PC-3 (cell line): ENCODE results near the gene DIP2B. TPM values are rescaled to one million over a fixed set of nuclear protein-coding genes. Genes with fewer than 3 reads are reported as not detected.

Experiments
- ATAC-seq: fragments of 200-7000 bp; cut with Tn5 transposase; 2 replicates; pipeline ENCODE4 v1.9.1; 2020; ENCODE audit warnings: mild to moderate bottlenecking, moderate library complexity
- BruUV-seq: library from RNA; stranded (reverse); fragments of 400-500 nt; replicated peaks from 2 replicates; lab custom pipeline; 2021; lab: Mats Ljungman, UMichigan
- CTCF ChIA-PET: fragments of 300-600 bp; sonication (Branson Sonifier 250); formaldehyde crosslinking; loops from one replicate; lab custom pipeline; 2022; ENCODE audit warnings: antibody characterized with exemption; lab: Charles Lee
- POLR2A ChIA-PET: fragments of 300-600 bp; sonication (Branson Sonifier 250); formaldehyde crosslinking; loops from one replicate; lab custom pipeline; 2022; ENCODE audit warnings: antibody characterized with exemption; ENCODE audit not compliant: unreplicated experiment; lab: Charles Lee
- DNase-seq: peaks from one replicate; pipeline ENCODE4 v3.0.0-alpha.2; 2015
- H2AFZ ChIP-seq: fragments of 300-600 bp; sonication (generic); 2 replicates; pipeline ENCODE4 v1.6.0; 2016; ENCODE audit warnings: antibody characterized with exemption, low read length
- H3F3A ChIP-seq: fragments of 300-600 bp; sonication (generic); one replicate; pipeline ENCODE4 v1.6.0; 2017; ENCODE audit warnings: antibody characterized with exemption, low read length, control low read depth, mild to moderate bottlenecking; ENCODE audit not compliant: unreplicated experiment
- H3K27ac ChIP-seq: fragments of 300-600 bp; sonication (generic); 2 replicates; pipeline ENCODE4 v1.5.1; 2016; ENCODE audit warnings: mild to moderate bottlenecking, low read length
- H3K27me3 ChIP-seq: fragments of 300-600 bp; sonication (generic); 2 replicates; pipeline ENCODE4 v1.6.1; 2016; ENCODE audit warnings: low read length, mixed read lengths
- H3K36me3 ChIP-seq: fragments of 300-600 bp; sonication (generic); 2 replicates; pipeline ENCODE4 v1.6.1; 2016; ENCODE audit warnings: low read depth, mixed run types, low read length, mixed read lengths
- H3K4me1 ChIP-seq: fragments of 300-600 bp; sonication (generic); 2 replicates; pipeline ENCODE4 v1.5.1; 2016; ENCODE audit warnings: low read length; ENCODE audit not compliant: insufficient read depth
- H3K4me2 ChIP-seq: fragments of 300-600 bp; sonication (generic); 2 replicates; pipeline ENCODE4 v1.6.0; 2016; ENCODE audit warnings: low read length
- H3K4me3 ChIP-seq: fragments of 300-600 bp; sonication (generic); 2 replicates; pipeline ENCODE4 v1.5.1; 2016; ENCODE audit warnings: mild to moderate bottlenecking, low read length, mixed read lengths
- H3K79me2 ChIP-seq: fragments of 300-600 bp; sonication (generic); 2 replicates; pipeline ENCODE4 v1.6.1; 2017; ENCODE audit warnings: low read length, mixed read lengths
- H3K9ac ChIP-seq: fragments of 300-600 bp; sonication (generic); 2 replicates; pipeline ENCODE4 v1.6.0; 2016; ENCODE audit warnings: mild to moderate bottlenecking, low read length
- H3K9me2 ChIP-seq: fragments of 300-600 bp; sonication (generic); replicated peaks from 2 replicates; pipeline ENCODE4 v1.6.1; 2016; ENCODE audit warnings: mixed run types, low read length, mixed read lengths
- H3K9me3 ChIP-seq: fragments of 300-600 bp; sonication (generic); 2 replicates; pipeline ENCODE4 v1.6.1; 2016; ENCODE audit warnings: low read length, mixed read lengths
- H4K20me1 ChIP-seq: fragments of 300-600 bp; sonication (generic); 2 replicates; pipeline ENCODE4 v1.6.1; 2016; ENCODE audit warnings: low read length, mixed read lengths
- EZH2 ChIP-seq: fragments of 300-600 bp; sonication (generic); IDR thresholded peaks from one replicate; pipeline ENCODE4 v1.6.1; 2017; ENCODE audit warnings: antibody characterized with exemption, mild to moderate bottlenecking, low read length; ENCODE audit not compliant: unreplicated experiment
- EZH2phosphoT487 ChIP-seq: fragments of 300-600 bp; sonication (generic); IDR thresholded peaks from 2 replicates; pipeline ENCODE4 v1.6.1; 2018; ENCODE audit warnings: mild to moderate bottlenecking, antibody characterized with exemption, low read length, borderline replicate concordance
- intact Hi-C: fragments of 100-400 bp; cut with micrococcal nuclease; formaldehyde crosslinking; loops from 2 replicates; pipeline ENCODE4 v1.9.0; 2023
- total RNA-seq: library from RNA; depleted of rRNA; stranded (reverse); fragments of >200 nt; gene quantifications from 2 replicates; pipeline ENCODE4 v1.2.3, GENCODE V29; 2014
- TF ChIP-seq, protein P1 (sequence below): fragments of 300-600 bp; sonication (generic); conservative IDR thresholded peaks from 2 replicates; pipeline ENCODE4 v1.5.1; 2017; ENCODE audit warnings: antibody characterized with exemption, low read depth, mild to moderate bottlenecking, low read length

DIP2B gene
- total RNA-seq, 1 experiment from 2014 or later = 36.3 TPM

DNA sequence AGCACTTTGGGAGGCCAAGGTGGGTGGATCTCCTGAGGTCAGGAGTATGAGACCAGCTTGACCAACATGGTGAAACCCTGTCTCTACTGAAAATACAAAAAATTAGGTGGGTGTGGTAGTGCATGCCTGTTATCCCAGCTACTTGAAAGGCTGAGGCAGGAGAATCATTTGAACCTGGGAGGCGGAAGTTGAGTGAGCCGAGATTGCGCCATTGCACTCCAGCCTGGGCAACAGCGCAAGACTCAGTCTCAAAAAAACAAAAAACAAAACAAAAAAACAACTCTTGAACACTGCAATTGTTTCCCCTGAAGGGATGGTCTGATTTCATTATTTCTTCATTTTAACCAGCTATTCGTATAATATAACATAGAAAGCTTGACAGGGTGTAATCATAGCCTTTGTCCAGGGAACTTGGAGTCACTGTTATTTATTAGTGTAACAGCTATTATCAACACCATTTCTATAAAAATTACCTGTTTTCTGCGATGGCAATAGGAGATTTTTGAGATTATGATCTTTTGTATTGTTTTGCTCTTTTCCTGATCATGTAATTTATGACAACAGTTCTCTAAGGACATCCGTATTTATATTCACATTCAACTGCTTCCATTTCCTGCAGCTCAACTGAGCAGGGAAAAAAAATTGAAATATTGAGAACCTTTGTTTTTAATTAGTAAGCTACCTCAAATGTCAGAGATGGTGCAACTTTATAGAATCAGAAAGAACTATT, 94.7 kb downstream of the DIP2B start:
- ATAC-seq (no peak), DNase-seq (no peak)
- BruUV-seq = no TSS peak
- H3K9me2 ChIP-seq = no peaks in the 10 kb centered on the region
- no peak overlapping the region for H3K27ac ChIP-seq
- H3K4me2 ChIP-seq = no peak overlapping the region
- peaks cover 63% of the 10 kb centered on the region for H3K79me2 ChIP-seq
- TF ChIP-seq EZH2 (no peak), EZH2phosphoT487 (no peak)
- TF ChIP-seq, protein P1, sequence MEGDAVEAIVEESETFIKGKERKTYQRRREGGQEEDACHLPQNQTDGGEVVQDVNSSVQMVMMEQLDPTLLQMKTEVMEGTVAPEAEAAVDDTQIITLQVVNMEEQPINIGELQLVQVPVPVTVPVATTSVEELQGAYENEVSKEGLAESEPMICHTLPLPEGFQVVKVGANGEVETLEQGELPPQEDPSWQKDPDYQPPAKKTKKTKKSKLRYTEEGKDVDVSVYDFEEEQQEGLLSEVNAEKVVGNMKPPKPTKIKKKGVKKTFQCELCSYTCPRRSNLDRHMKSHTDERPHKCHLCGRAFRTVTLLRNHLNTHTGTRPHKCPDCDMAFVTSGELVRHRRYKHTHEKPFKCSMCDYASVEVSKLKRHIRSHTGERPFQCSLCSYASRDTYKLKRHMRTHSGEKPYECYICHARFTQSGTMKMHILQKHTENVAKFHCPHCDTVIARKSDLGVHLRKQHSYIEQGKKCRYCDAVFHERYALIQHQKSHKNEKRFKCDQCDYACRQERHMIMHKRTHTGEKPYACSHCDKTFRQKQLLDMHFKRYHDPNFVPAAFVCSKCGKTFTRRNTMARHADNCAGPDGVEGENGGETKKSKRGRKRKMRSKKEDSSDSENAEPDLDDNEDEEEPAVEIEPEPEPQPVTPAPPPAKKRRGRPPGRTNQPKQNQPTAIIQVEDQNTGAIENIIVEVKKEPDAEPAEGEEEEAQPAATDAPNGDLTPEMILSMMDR = no peak
- no peak overlapping the region for H3K4me3 ChIP-seq
- H3K9me3 ChIP-seq = no peaks in the 10 kb centered on the region
- H3K36me3 ChIP-seq = no peaks in the 10 kb centered on the region; the same call in 1 of the 2 replicates
- H3F3A ChIP-seq = peaks cover 8% of the 10 kb centered on the region
- no peaks in the 10 kb centered on the region for H3K27me3 ChIP-seq
- H3K9ac ChIP-seq = no peak overlapping the region
- no peak overlapping the region for H2AFZ ChIP-seq
- ChIA-PET POLR2A (interaction anchor here (0.7 kb wide), 2 partner anchors 61 to 91 kb away, joined by 6 to 11 read pairs; no protein-coding TSS in a partner anchor), CTCF (interaction anchor here (0.6 kb wide), 1 partner anchor 12 kb away, joined by 4 read pairs; no protein-coding TSS in a partner anchor)
- H4K20me1 ChIP-seq = no peaks in the 10 kb centered on the region
- H3K4me1 ChIP-seq = peaks cover 15% of the 10 kb centered on the region
- intact Hi-C loops = loop anchor here (5.0 kb wide), 1 partner anchor 38 kb away; no protein-coding TSS in a partner anchor

DNA sequence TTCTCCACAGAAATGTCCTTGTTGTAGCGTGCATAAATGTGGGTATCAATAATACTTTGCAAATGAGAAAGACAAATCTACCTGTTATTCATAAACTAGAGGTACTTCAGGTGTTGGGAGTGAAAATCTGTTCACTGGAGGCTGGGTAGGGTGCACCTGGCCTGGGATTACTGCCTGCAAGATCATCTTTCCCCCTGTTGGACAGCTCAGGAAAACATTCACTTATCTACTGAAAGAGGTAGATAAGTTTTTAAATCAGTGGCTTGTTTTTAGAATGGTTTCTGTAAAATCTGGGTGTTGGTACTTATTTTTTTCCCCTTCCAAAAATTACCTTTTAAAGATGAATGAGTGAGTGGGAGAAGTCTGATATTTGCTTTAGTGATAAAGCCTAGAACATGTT, 95.6 kb downstream of the DIP2B start:
- DNase-seq = no peak
- H3K4me2 ChIP-seq = no peak overlapping the region
- no peak for ATAC-seq
- peaks cover 65% of the 10 kb centered on the region for H3K79me2 ChIP-seq
- H3K36me3 ChIP-seq = no peaks in the 10 kb centered on the region; the same call in 1 of the 2 replicates
- H4K20me1 ChIP-seq = no peaks in the 10 kb centered on the region
- ChIA-PET POLR2A (no interaction called here), CTCF (no interaction called here)
- no peak overlapping the region for H3K27ac ChIP-seq
- no TSS peak for BruUV-seq
- H2AFZ ChIP-seq = no peak overlapping the region
- H3K27me3 ChIP-seq = no peaks in the 10 kb centered on the region
- H3F3A ChIP-seq = peaks cover 8% of the 10 kb centered on the region
- intact Hi-C loops = no loop called here
- H3K9me3 ChIP-seq = no peaks in the 10 kb centered on the region
- H3K9me2 ChIP-seq = no peaks in the 10 kb centered on the region
- TF ChIP-seq, protein P1 = no peak
- TF ChIP-seq EZH2 = no peak
- TF ChIP-seq EZH2phosphoT487 = no peak
- no peak overlapping the region for H3K4me3 ChIP-seq
- H3K4me1 ChIP-seq = peaks cover 15% of the 10 kb centered on the region
- no peak overlapping the region for H3K9ac ChIP-seq
